ENCODE data around the gene PDZK1IP1. TPM values are rescaled to one million over a fixed set of nuclear protein-coding genes. Genes with fewer than 3 reads are reported as not detected.
"Not testable (repeated sequence)": the region's sequence is repeated elsewhere in the genome, so short reads cannot be mapped to it uniquely, and the experiment has no call there.

Gene PDZK1IP1
- total RNA-seq, 1 experiment from 2014 or later, result not detected

- DNase-seq (ENCODE audit: extremely low read depth, low read depth), result no peak
These were observed 42.6 kb downstream of the PDZK1IP1 start for GRCh38 chr1:47147047-47147785.

DNA sequence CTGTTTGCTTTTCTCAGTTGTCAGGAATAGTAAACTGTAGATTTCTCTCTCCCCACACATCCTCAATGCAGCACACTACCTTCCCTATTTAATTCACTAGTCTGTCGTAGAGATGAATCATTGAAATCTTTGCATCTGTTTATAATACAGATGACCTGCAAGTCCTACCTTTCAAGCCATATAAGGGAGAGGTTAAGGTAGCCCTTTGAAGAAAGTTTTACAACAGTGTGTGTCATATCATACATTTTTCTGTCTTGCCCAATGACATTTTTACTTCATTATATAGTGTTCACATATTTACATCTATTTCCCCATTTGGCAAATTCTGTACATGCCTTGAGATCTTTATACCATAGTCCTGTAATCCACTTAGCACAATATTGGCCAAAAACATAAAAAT lies 43.3 kb downstream of the PDZK1IP1 start:
- not testable (repeated sequence) for DNase-seq (ENCODE audit: extremely low read depth, low read depth)

DNA sequence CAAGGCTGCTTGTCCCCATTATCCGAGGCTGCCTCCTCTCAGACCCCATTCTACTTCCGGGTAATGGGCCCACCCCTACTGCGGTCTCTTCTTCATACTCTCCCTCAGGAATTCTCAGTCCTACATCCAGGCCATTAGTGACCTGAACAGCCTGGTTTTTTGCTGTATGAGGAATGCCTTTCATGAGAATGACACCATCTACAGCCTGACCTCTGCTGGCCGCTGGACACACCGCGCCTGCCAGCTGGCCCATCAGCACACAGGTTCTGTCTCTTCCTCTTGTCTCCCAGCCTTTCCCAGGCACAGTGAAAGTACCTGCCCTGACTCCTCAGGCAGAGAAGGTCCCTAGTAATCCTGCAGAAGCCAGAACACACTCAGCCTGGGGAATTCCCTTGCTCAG lies 46.2 kb downstream of the PDZK1IP1 start:
- not testable (repeated sequence) for DNase-seq (ENCODE audit: extremely low read depth, low read depth)

DNA sequence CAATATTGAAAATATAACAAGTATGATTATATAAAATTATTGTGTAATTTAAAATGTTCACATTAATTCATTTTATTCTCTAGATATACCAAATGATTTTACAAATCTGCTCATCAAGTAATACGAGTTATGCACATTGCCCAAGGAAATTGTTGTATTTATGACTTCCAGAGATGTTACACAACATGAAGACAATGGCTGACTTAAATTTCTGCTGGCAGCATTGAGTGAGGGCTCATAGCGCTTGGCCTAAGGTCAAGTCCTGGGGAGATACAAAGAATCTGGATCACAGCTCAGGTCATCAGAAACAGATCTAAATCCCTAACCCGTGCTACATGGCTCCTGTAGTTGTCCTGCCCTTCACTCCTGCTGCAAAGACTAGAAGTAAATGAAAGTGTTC lies 49.5 kb downstream of the PDZK1IP1 start:
- DNase-seq (ENCODE audit: extremely low read depth, low read depth), result not testable (repeated sequence)

- DNase-seq (ENCODE audit: extremely low read depth, low read depth), result no peak
These were observed 51.8 kb downstream of the PDZK1IP1 start for GRCh38 chr1:47137925-47138615.

DNA sequence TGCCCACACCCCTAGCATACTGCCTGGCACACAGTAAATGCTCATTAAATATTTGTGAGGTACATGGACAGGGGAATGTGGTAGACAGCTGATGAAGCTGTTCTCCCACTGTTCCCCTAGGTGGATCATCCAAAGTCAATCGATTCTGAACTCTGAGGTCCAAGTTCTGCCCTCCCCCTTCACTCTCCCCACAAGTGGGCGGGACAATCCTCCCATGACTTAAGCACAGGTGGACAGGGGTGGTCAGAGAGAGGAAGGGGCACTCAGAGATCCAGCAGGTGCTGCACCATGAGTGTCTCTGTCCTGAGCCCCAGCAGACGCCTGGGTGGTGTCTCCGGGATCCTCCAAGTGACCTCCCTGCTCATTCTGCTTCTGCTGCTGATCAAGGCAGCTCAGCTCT lies 52.6 kb downstream of the PDZK1IP1 start, which contains the start of gene CYP4A22:
Gene CYP4A22, plus strand, starts transcription at position 244 of the 400 bp plus-strand sequence. Its CDS starts 45 bp downstream, at position 289.
- DNase-seq (ENCODE audit: extremely low read depth, low read depth), result no peak

Other genes with a start within 250 kb of the PDZK1IP1 start
- not detected in 2 replicates for gene CYP4A11, start 248.6 kb downstream of the PDZK1IP1 start, total RNA-seq (2014; rRNA removed; shearing (Covaris generic))
- gene CYP4X1, start 166.4 kb downstream of the PDZK1IP1 start, total RNA-seq (2014; rRNA removed; shearing (Covaris generic)), result 0.25 and 0.63 TPM in 2 replicates
- not detected in 2 replicates for gene CYP4Z1, start 122.8 kb downstream of the PDZK1IP1 start, total RNA-seq (2014; rRNA removed; shearing (Covaris generic))
- not detected in 2 replicates for gene CYP4A22, start 52.6 kb downstream of the PDZK1IP1 start, total RNA-seq (2014; rRNA removed; shearing (Covaris generic))
- 0.12 TPM in 1 of 2 replicates, not detected in the other for gene TAL1, start 42.2 kb upstream of the PDZK1IP1 start, total RNA-seq (2014; rRNA removed; shearing (Covaris generic))
- 20.4 and 21.7 TPM in 2 replicates for gene STIL, start 124.1 kb upstream of the PDZK1IP1 start, total RNA-seq (2014; rRNA removed; shearing (Covaris generic))
- 87.6 and 93.6 TPM in 2 replicates for gene CMPK1, start 143.8 kb upstream of the PDZK1IP1 start, total RNA-seq (2014; rRNA removed; shearing (Covaris generic))
- gene FOXE3, start 226.2 kb upstream of the PDZK1IP1 start, total RNA-seq (2014; rRNA removed; shearing (Covaris generic)), result not detected in 2 replicates
- gene FOXD2, start 248.0 kb upstream of the PDZK1IP1 start, total RNA-seq (2014; rRNA removed; shearing (Covaris generic)), result 0.46 and 0.54 TPM in 2 replicates

All from NCI-H460 (cell line).